ELR (cell line): ENCODE data around the gene PNLIPRP2.

Source experiments
- DNase-seq: peaks from one replicate; pipeline ENCODE4 v3.0.0-alpha.2; 2015; ENCODE audit warnings: low read depth

PNLIPRP2 gene

DNA sequence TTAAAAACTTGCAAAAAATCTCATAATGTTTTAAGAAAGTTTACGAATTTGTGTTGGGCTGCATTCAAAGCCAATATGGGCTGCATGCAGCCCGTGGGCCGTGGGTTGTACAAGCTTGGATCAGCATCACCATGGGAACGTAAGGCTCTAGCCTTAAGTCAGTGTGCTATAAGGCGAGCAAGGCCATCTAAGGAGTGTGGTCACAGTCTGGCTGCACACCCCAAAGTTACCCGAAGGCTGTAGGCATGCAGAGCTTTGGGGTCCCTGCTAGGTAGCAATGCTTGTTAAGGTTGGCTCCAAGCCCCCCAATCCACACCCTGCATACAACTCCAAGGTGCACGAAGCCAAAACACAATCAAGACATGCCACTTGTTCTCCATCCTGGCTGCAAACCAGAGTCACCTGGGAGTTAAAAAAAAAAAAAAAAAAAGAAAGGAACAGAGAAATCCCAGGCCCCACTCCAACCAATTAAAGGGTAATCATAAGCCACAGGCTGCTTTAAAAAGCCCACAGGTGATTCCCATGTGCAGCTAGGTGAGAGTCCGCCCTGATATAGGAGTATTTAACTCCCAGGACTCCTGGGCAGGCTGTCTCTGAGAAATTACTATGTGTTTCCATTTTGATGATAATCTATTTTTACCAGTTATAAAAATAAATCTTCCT is 8.5 kb upstream of the PNLIPRP2 start:
- no peak for DNase-seq

DNA sequence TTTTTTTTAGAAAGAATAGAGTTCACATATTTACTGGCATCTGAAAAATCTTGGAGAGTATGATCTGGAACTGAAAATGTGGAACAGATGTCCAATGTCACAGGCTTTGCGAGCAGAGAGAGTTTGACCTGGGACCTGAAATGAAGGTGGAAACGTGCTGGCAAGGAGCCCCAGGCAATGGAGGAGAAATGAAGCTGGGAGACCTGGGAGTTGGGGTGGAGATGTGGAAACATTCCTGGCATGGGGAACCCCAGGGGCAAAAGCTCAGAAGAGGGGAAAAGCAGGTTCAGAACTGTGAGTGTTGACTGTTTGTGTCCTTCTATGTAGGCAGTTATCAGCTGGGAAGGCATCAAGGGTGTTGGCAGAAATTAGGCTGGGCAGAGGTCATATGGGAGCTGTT is 7.3 kb upstream of the PNLIPRP2 start:
- no peak for DNase-seq

DNA sequence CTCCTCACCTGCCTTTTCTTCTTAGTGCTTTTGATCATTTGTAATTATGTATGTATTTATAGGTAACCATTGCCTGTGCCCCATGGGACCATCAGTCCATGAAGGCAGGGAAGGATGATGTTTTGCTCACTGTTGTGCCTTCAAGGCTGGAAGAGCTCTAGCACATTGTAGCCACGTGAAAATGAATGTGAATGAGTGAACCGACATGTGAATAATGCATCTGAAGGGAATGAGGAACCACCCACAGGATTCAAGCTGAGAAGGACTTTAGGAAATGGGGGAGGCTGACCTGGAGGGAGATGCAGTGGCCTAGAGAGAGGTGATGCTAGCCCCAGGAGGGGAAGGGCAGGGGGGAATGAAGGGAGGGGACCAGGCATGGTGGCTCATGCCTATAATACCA is 6.0 kb upstream of the PNLIPRP2 start:
- DNase-seq, result no peak

DNA sequence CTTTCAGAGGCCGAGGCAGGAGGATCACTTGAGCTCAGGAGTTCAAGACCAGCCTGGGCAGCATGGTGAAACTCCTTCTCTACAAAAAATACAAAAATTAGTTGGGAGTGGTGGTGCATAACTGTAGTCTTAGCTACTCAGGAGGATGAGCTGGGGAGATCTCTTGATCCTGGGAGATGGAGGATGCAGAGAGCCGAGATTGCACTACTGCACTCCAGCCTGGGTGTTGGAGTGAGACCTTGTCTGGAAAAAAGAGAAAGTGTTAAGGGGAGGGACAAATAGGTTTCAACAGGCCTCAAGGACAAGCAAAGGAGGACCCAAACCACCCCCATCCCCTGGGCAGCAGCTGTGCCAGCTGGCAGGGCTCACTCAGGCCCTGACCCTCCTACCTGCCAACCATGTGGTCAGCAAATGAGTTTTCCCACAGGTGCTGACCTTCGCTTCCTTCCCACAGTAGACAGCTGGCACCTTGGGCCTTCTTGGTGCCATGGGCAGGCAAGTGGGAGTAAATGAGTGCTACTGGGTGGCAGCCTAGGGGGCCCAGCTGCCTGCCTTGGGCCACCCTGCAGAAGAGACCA is 5.5 kb upstream of the PNLIPRP2 start:
- DNase-seq, result no peak

DNA sequence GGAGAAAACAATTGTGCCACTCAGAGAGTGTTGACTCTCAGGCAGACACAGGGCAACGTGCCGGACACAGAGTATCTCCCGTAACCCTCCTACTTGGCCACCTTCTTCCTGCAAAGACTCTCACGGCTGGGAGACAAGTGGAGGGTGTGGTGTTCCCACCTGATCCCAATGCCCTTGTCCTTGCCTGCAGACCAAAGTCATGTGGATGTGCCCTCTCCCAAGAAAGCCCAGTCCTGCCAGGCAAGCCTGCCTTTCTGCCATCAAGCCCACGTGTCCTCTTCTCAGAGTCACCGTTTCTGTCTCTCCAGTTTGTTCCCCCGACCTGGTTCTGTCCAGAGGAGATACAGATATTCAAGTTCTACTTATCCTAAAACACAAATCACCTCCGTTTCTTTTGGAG is 723 bp downstream of the PNLIPRP2 start:
- DNase-seq, result no peak

DNA sequence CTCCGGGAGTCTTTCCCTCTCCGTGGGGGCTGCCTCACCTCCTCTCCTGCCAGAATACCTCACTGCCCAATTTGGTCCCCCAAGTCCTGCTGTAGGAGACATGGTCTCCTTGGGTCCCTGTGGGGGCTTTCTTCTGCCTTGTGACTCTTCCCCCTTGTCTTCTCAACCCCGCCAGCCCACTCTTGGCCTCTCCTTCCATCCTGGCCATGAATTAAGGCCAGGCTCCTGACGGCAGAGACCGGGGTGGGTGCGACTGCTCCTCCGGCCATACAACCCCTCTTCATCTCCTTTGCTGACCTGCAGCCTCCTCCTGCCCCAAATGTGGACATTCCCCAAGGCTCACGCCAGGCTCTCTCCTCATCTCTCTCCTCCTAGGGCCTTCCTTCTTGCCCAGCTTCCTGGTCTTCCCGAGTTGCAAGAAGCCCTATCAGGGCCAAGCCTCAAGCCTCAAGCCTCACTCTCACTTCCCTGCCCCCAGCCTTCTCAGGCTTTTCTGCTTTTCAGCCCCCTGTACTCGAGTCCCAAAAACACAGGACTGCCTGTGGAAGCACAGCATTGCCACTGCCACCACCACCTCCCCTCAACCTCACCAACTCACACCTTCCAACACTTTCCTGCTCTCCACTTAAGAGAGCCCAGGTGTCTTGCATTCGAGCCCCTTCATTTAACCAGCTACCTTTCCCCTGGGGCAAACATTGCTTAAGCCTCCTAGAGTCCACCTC is 1.3 kb downstream of the PNLIPRP2 start:
- no peak for DNase-seq

DNA sequence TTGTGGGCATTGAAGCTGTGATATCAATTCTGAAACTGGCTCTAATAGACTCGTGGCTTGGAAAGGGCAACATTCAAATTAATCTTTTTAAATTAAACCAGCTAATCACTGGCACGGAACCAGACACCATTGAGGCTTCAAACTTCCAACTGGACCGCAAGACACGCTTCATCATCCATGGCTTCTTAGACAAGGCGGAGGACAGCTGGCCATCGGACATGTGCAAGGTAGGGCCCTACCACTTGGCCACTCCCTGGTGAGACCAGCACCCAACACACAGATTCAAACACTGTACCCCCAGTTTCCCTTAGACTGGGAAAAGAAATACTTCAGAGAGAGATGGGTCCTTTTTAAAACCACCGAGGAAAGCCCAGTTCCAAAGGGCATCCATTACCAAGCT is 5.1 kb downstream of the PNLIPRP2 start:
- no peak for DNase-seq

DNA sequence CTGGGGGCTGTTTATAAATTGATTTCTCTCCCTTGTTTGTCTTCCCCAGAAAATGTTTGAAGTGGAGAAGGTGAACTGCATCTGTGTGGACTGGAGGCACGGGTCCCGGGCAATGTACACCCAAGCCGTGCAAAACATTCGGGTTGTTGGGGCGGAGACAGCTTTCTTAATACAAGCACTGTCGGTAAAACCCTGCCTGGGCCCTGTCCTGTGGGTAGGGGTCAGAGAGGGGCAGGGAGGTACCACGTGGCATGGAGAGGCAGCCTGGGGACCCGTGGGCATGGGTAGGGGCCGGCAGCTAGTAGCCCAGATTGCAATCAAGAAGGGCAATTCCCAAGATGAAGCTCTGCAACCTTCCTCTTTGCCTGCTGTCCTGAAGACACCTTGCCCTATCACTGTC is 6.1 kb downstream of the PNLIPRP2 start:
- DNase-seq, result no peak

DNA sequence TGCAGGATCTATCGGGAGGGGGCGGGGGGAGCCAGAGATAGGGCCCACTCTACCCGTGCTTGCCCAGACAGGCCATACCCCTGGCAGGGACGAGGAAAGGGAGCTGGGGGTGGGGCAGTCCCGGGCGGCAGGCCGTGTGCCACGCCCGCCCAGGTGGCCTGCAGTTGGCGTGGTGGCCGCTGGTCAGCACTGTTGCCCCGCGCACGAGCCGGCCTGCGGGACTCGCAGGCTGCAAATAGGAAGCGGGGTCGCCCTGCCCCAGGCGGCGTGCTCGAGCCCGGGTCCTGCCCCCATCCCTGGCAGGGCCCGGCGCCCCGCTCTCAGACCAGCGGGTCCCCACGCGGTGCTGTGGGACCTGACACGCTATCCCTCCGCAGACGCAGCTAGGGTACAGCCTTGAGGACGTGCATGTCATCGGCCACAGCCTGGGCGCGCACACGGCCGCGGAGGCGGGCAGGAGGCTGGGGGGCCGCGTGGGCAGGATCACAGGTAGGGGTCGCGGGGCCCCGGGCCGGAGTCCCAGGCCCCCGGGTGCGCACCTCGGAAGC is 6.7 kb downstream of the PNLIPRP2 start:
- DNase-seq, result peak; percentile 20

DNA sequence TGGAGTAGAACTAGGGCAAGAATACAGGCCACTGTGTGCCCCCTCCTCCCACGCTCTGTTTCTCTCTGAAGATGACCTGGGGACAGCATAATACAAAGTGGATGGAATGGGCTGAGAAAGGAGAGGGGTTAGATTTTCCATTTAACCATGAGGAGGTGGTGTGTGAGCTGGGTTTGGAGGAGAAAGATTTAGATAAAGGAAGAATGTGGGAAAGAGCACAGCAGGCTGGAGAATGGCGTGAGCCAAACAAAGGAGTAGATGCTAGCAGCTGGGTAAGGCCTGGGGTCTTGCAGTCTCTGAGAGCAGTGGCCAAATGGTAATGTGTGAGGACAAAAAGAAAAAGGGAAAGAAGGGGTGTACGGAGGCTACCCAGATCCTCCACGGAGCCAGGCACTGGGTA is 8.6 kb downstream of the PNLIPRP2 start:
- DNase-seq, result no peak

DNA sequence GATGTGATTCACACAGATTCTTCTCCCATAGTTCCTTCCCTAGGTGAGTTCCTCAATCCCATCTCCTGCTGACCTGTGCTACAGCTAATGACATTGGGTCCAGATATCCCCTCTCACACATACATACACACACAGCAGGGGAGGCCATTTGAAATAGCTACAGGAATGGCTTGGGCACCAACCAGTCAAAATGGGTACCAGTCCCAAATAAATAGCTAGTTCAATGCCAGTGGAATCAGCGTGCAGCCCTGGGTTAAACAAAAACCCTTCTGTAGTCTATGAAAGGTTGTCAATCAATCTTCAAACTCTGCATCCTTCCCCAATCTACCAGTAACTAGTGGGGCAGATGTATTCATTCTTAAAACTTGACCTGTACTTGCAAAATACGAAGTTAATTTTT is 9.3 kb downstream of the PNLIPRP2 start:
- no peak for DNase-seq

DNA sequence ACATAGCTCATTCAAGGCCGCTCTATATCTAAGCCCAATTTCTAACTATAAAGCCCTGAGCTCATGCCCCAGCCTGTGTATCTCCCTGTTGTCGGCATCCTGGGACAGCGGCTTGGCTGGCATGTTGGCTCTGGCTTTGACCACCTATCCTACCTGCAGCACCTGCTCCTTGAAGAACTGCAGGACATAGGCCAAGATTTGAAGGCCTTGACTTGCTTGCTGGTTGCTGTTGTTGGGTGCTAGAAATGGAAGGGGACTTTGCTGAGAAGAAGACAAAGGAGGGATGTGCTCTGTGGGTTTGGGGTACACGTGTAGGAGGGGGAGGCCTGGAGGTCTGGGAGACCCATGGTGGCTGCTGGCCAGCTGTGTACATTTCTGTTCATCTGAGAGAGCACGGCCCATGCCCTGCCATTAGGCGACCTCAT is 11.1 kb downstream of the PNLIPRP2 start:
- no peak for DNase-seq

DNA sequence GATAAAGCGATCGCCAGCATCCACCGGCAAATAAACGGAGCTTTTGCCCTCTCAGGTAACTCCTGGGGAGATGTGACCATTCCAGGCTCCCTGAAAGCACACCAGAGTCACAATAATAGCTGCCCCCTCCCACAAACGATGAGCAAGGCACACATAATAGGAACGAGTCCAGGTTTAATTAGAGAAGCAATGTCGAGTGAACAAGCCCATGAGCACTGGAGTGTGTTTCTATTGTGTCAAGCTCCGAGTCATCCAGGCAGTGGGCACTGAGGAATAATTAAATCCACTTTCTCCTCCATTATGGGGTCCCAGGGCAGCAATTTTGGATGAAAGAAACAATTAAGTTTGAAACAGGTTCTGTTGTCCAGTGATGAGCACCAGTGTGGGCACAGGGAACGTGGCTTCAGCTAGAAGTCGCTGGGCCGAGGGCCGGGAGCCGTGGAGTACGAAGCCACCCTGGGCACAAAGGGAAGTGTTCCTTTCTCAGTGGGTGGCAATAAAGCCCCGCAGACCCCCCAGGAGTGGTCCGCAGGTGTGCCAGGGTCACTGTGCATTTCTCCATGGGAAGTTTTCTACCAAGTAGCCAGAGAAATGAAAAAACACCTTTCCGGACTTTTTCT is 12.0 kb downstream of the PNLIPRP2 start:
- DNase-seq, result no peak

DNA sequence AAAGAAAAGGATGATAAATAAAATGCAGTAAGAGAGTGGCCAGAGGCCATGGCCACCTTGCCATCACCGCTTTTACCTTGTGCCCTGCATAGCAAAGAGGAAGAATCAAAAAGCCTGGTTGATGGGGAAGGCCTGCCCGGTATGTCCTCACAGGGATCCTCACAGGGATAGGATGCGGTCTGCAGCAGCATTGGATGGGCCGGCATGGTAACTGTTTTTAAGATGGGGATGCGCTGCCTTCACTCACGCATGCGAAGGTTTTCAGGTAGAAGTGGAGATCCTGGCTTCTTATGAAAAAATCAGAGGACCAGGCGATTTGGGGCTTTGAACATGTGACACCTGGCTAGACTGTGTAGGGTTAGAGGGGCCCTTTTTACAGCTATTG is 12.5 kb downstream of the PNLIPRP2 start:
- no peak for DNase-seq

DNA sequence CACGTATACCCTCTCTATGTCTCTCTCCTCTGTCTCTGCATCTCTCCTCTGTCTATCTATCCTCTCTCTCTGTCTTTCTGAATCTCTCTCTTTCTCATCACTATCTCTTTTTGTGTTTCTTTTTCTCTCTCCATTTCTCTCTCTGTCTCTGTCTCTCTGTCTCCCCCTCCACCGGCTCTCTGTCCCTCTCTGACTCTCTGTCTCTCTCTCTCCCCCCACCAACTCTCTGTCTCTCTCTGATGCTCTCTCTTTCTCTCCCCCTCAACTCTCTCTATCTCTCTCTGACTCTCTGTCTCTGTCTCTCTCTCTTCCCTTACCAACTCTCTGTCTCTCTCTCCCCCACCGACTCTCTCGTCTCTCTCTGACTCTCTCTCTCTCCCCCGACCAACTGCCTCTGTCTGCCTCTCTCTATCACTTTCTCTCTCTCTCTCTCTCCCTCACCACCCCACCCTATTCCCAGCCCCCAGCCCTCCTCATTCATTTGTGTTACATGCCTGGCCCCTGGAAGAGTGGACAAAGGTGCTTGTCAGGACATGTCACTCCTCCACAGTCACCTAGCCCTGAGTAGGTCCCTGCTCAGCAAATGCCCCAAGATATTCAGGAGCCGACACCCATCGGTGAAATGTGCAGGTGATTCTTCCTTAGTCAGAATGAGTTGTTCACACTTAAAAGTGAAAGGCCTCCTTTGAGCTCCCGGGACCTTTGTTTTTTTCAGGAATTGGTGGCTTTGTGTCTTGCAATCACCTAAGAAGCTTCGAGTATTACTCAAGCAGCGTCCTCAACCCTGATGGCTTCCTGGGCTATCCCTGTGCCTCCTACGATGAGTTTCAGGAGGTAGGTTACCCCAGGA is 13.6 kb downstream of the PNLIPRP2 start:
- no peak for DNase-seq

DNA sequence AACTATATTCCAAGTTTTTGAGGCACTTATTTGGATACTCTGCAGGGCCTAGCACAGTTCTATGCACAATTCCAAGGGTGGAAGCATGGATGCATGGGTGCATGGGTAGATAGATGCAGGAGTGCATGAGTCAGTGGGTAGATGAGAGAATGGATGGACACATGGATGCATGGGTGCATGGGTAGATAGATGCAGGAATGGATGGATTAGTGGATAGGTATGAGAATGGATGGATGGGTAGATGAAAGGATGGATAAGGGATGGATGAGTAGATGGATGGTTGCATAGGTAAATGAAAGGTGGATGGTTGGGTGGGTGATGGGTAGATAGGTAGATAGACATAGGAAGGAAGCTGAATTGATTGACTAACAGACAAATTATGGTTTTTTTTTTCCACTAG is 15.6 kb downstream of the PNLIPRP2 start:
- no peak for DNase-seq

DNA sequence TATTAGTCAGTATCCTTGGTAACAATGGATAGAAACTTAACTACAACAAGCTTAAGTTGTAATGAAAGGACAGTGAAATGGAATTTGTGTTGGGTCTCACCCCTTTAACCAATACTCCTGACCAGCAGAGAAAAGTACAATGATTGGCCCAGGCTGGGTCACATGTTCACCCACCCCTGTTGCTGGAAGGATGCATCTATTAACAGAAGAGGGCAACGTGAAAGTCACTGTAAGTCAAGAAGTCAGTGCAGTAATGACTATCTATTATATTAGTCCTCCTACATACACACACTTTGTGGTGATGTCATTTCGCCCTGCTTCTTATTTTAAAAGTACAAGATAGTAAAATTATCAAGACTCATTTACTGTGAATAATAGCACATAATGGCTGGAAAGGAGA is 16.2 kb downstream of the PNLIPRP2 start:
- no peak for DNase-seq

DNA sequence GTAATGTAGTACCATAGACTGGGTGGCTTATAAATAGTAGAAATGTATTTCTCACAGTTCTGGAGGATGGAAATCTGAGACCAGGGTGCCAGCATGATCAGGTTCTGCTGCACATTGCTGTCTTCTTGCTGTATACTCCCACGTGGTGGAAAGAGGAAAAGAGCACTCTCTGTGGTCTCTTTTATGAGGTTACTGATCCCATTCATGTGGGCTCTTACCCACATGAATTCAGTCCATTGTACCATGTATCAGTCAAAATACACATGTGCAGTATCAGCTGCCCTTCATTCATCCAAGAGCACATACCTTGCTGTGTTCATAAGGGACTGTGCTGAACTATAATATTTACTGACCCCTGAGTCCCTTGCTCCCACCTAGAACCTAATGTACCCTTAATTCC is 17.1 kb downstream of the PNLIPRP2 start:
- DNase-seq, result no peak

DNA sequence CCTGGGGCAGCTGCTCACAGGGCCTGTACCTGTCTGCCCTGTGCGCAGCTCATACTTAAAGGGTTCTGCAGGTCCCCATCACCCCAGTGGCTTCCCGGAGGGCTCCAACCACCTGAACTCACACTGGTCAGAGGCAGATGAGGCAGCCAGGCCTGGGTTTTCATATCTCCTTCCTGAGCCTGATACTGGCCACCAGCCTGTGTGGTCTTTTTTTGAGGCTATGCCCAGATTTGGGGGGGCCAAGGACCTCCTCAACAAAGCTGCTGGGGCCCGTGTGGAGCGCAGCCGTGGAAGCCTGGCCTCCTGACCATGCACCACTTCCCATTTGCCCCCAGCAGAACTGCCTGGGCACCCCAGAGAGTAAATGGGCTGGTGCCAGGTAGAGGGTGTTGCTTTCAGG is 25.7 kb downstream of the PNLIPRP2 start:
- no peak for DNase-seq

DNA sequence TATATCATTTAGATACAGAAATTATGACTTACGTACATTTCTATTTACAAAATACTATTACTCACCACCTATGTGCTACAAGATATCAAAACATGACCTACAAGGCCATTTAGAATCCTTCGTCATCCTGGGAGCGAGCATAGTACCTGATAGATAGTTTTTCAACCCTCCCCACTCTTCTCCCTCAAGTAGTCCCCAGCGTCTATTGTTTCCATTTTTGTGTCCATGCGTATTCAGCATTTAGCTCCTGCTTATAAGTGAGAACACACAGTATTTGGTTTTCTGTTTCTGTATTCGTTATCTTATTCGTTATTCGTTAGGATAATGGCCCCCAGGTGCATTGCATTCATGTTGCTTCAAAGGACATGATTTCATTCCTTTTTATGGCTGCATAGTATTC is 28.1 kb downstream of the PNLIPRP2 start:
- no peak for DNase-seq

DNA sequence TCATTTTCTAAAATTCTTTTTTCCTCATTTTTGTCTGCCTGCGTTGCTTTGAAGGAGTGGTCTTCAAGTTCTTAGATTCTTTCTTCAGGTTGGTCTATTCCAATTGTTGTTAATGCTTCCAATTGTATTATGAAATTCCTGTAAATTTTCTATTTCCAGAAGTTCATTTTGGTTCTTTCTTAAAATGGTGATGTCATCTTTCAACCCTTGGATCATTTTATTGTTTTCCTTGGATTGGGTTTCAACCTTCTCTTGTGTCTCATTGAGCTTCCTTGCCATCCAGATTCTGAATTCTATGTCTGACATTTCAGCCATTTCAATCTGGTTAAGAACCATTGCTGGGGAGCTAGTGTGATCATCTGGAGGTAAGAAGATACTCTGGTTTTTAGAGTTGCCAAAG is 33.1 kb downstream of the PNLIPRP2 start:
- DNase-seq, result no peak

DNA sequence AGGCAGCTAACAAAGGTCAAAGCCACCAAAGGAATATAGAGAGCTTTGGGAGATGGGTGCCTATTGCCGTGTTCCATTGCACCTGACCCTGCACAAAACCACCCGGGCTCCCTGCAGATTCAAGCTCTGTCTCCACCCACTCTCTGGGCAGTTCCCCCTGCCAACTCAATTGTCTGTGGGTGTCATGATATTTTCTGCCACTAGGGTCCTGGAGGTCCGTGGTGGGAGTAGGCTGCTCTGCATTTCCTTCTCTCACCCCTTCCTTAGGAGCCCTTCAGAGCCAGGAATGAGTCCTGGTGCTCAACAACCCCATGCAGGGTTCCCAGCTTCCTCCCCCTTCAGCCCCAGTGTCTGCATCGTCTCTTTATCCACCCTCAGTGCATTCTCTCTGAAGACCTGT is 34.1 kb downstream of the PNLIPRP2 start:
- peak; percentile 24 for DNase-seq
